Right lobe of liver (tissue), 6 donors: Measurements from ENCODE around the gene NCK2. TPM values are rescaled to one million over a fixed set of nuclear protein-coding genes. Genes with fewer than 3 reads are reported as not detected.

ENCODE experiments used
- ATAC-seq, 4 donors: fragments of 200-7000 bp; cut with Tn5 transposase; one replicate each; pipeline ENCODE4 v1.9.1; 2020; ENCODE audit warnings: mild to moderate bottlenecking in 4 of 4, moderate library complexity in 4 of 4
- DNase-seq, 3 donors: peaks; one replicate each; pipeline ENCODE4 v3.0.0-alpha.2; 2020
- H3K27ac ChIP-seq, 3 donors: fragments of 200-600 bp; one replicate each; pipeline ENCODE4 v1.8.0; 2022
- H3K27me3 ChIP-seq, 2 donors: fragments of 200-600 bp; one replicate each; pipeline ENCODE4 v1.8.0; 2022
- H3K36me3 ChIP-seq, 4 donors: fragments of 200-600 bp; sonication (generic) in 1 of 4; one replicate each; pipeline versions ENCODE4 v1.5.1 to v1.8.0; 2017 to 2022; ENCODE audit warnings: control low read depth in 1 of 4
- H3K4me1 ChIP-seq, 4 donors: fragments of 200-600 bp; sonication (generic) in 1 of 4; one replicate each; pipeline versions ENCODE4 v1.5.1 to v1.8.0; 2017 to 2022; ENCODE audit warnings: control low read depth in 1 of 4
- H3K4me3 ChIP-seq, 3 donors: fragments of 200-600 bp; one replicate each; pipeline ENCODE4 v1.8.0; 2022
- H3K9me3 ChIP-seq, 4 donors: fragments of 200-600 bp; sonication (generic) in 1 of 4; one replicate each; pipeline versions ENCODE4 v1.5.1 to v1.8.0; 2017 to 2022; ENCODE audit warnings: control low read depth in 1 of 4
- POLR2A ChIP-seq: fragments of 450-650 bp; IDR thresholded peaks from one replicate; pipeline ENCODE4 v1.6.1; 2017; ENCODE audit warnings: antibody characterized with exemption, mild to moderate bottlenecking
- WGBS: methylation state at CpG from one replicate; pipeline ENCODE4 v1.1.6; 2018; ENCODE audit warnings: low coverage, low lambda C conversion rate; ENCODE audit not compliant: insufficient coverage; ENCODE audit errors: missing lambda C conversion rate; 5-methylcytosine and 5-hydroxymethylcytosine counted together
- intact Hi-C, 2 donors: fragments of 100-400 bp; cut with DNase I; formaldehyde crosslinking; loops; one replicate each; pipeline versions ENCODE4 v1.11.2 to v1.14.1; 2022
- total RNA-seq, 6 experiments: library from RNA; depleted of rRNA in 2 of 6; stranded (reverse); fragments of >200 nt in 2 of 6; fragmentation: NEBNext Ultra II Directional in 3 of 6; extraction: Animal tissue kit (Norgen Biotek cat#: 25700) in 3 of 6; gene quantifications; one replicate each; pipeline versions ENCODE4 v1.1.0 to v1.2.4, GENCODE V29; 2016 to 2023
- TF ChIP-seq, protein P1 (sequence below), 4 donors: fragments of 200-600 bp in 3 of 4; fragments of 450-650 bp in 1 of 4; IDR thresholded peaks; one replicate each; pipeline versions ENCODE4 v1.5.1 to v1.8.0; 2016 to 2022; ENCODE audit warnings: antibody characterized with exemption in 4 of 4, mild to moderate bottlenecking in 2 of 4
- donor health status: DM: no; HTN: yes; CAD: no.
- donor health status: DM: no; HTN: no; CAD: no.
- donor health status: DM: no; HTN: no; CAD: no.
- donor health status: DM: no; HTN: yes; CAD: no.
- donor health status: DM: no; HTN: yes; CAD: no.

The NCK2 gene
- total RNA-seq, 6 experiments from 2014 or later: 4.8 to 11.7 (median 7.1) TPM

DNA sequence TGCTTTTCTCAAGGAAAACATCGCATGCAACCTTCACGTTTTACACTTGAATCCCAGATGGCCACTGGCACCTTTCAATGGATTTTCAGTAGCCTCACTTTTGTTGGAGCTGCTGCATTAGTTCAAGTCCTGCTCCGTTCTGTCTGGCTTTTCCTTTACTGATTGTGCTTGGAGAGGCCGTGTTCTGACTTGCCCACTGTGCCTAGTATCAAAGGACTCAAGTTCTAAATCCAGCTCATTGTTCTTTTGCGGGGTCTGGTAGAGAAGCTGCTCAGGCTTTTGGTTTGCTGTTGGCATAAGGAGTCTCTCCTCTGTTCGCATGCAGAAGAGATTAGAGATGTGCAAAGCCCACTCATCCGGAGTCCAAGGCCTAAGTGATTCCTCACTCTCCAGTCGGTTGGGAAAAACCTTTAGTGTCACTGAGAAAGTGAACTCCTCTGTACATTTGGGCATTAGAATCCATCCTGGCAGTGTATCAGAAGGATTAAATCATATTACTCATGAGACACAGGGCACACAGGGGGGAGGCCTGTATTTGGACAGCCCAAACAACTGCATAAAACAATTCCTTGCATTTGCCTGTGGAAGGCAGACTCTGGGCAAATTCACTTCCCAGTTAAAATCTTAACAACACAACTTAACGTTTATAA, 69.7 kb downstream of the NCK2 start:
- intact Hi-C loops: no loop called here
- TF ChIP-seq, protein P1, sequence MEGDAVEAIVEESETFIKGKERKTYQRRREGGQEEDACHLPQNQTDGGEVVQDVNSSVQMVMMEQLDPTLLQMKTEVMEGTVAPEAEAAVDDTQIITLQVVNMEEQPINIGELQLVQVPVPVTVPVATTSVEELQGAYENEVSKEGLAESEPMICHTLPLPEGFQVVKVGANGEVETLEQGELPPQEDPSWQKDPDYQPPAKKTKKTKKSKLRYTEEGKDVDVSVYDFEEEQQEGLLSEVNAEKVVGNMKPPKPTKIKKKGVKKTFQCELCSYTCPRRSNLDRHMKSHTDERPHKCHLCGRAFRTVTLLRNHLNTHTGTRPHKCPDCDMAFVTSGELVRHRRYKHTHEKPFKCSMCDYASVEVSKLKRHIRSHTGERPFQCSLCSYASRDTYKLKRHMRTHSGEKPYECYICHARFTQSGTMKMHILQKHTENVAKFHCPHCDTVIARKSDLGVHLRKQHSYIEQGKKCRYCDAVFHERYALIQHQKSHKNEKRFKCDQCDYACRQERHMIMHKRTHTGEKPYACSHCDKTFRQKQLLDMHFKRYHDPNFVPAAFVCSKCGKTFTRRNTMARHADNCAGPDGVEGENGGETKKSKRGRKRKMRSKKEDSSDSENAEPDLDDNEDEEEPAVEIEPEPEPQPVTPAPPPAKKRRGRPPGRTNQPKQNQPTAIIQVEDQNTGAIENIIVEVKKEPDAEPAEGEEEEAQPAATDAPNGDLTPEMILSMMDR (IDR thresholded peaks at IDR 0.05): no peak
- no peak for TF ChIP-seq POLR2A
- no peak for DNase-seq
- no peak overlapping the region for H3K27ac ChIP-seq
- H3K9me3 ChIP-seq: no peaks in the 10 kb centered on the region
- H3K27me3 ChIP-seq: no peaks in the 10 kb centered on the region
- no peaks in the 10 kb centered on the region for H3K4me1 ChIP-seq
- H3K36me3 ChIP-seq: no peaks in the 10 kb centered on the region
- WGBS: 87% methylated on average over 9 of the region's 9 CpGs
- no peak for ATAC-seq
- H3K4me3 ChIP-seq: no peak overlapping the region

DNA sequence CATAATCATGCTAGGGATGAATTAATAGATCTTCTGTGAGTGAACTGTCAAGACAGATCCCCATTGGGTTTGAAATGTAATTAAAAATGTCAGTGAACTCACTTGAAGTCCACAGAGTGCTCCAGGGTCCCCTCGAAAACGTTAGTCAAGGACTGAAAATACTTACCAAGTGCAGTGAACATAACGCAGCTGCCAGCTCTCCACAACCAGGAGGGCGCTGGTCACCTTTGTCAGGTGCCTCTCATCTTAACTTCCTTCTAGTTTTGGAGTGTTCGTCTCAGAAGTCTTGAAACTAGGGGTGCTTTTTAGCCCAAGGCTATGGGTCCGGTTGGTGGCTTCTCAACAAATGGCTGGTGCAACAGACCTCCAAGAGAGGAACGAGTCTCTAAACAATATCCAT, 70.7 kb downstream of the NCK2 start:
- TF ChIP-seq, protein P1 (IDR thresholded peaks at IDR 0.05): no peak
- no peak for TF ChIP-seq POLR2A
- intact Hi-C loops: no loop called here
- no peaks in the 10 kb centered on the region for H3K4me1 ChIP-seq
- H3K4me3 ChIP-seq: no peak overlapping the region
- ATAC-seq (no peak), DNase-seq (no peak)
- H3K27me3 ChIP-seq: no peaks in the 10 kb centered on the region
- H3K9me3 ChIP-seq: no peaks in the 10 kb centered on the region
- H3K27ac ChIP-seq: no peak overlapping the region
- WGBS: 84% methylated on average over 6 of the region's 7 CpGs
- H3K36me3 ChIP-seq: no peaks in the 10 kb centered on the region

DNA sequence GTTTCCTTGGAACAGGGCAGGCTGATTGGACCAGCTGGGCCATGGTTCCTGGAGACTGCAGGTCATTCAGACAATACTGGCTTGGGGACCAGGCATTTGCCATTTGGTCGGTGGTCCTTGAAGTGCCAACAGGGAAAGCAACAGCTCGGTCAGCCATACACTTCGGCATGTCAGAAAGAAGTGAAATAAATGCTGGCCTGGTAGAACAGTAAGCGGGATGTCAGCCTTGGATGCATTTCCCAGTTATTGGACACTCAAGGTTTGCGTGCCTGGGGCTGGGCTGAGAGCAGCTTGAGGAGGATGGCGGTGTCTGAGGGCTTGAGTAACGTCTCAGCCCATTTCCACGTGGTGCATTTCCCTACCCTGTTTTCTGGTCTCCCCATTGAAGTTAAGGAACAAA, 75.4 kb downstream of the NCK2 start:
- no peak for ATAC-seq

GRCh38 chr2:105820691-105821090, 76.0 kb downstream of the NCK2 start:
- peaks cover 0 to 15% (median 0%) of the 10 kb centered on the region in 4 donors for H3K4me1 ChIP-seq
- no peaks in the 10 kb centered on the region for H3K36me3 ChIP-seq
- H3K4me3 ChIP-seq: no peak overlapping the region
- ATAC-seq (peak; percentile 48 to 82 (median 68)), DNase-seq (no peak)
- H3K9me3 ChIP-seq: no peaks in the 10 kb centered on the region
- no peak overlapping the region for H3K27ac ChIP-seq
- no peaks in the 10 kb centered on the region for H3K27me3 ChIP-seq
- intact Hi-C loops: no loop called here
- 32% methylated on average over 6 of the region's 6 CpGs for WGBS
- no peak for TF ChIP-seq POLR2A
- TF ChIP-seq, protein P1 (IDR thresholded peaks at IDR 0.05): no peak

More for the DNA sequence above, 75.4 kb downstream of the NCK2 start:
- peaks cover 0 to 15% (median 0%) of the 10 kb centered on the region in 4 donors for H3K4me1 ChIP-seq
- no peak overlapping the region for H3K4me3 ChIP-seq
- TF ChIP-seq, protein P1 (IDR thresholded peaks at IDR 0.05): no peak
- TF ChIP-seq POLR2A: no peak
- H3K36me3 ChIP-seq: no peaks in the 10 kb centered on the region
- no peaks in the 10 kb centered on the region for H3K9me3 ChIP-seq
- no peak overlapping the region for H3K27ac ChIP-seq
- intact Hi-C loops: no loop called here
- no peak for DNase-seq
- H3K27me3 ChIP-seq: no peaks in the 10 kb centered on the region
- 98% methylated on average over 6 of the region's 8 CpGs for WGBS
